PFSK-1 (cell line): ENCODE results near the gene LCN10.

ENCODE experiments used
- FOXP2 ChIP-seq: optimal IDR thresholded peaks from 2 replicates; pipeline ENCODE3; 2011; ENCODE audit warnings: borderline replicate concordance, control low read depth, inconsistent platforms; ENCODE audit not compliant: insufficient read depth; ENCODE audit errors: extremely low read length, extremely low read depth
- POLR2AphosphoS5 ChIP-seq: IDR thresholded peaks from 2 replicates; pipeline ENCODE4 v1.6.1; 2012; ENCODE audit warnings: low read depth, mild to moderate bottlenecking, control low read depth, low read length, moderate library complexity
- REST ChIP-seq, 2 experiments: IDR thresholded peaks; 2 replicates each; pipeline versions ENCODE4 v1.6.1 to v1.8.0; 2011 to 2012; ENCODE audit warnings: low read depth in 2 of 2, low read length in 2 of 2, control low read depth in 1 of 2, inconsistent platforms in 1 of 2, mild to moderate bottlenecking in 1 of 2, moderate library complexity in 1 of 2; ENCODE audit not compliant: insufficient read depth in 1 of 2
- SIN3A ChIP-seq: IDR thresholded peaks from 2 replicates; pipeline ENCODE4 v1.6.1; 2012; ENCODE audit warnings: mild to moderate bottlenecking, low read length, moderate library complexity, borderline replicate concordance; ENCODE audit not compliant: insufficient read depth
- TAF1 ChIP-seq: IDR thresholded peaks from 2 replicates; pipeline ENCODE4 v1.6.1; 2012; ENCODE audit warnings: low read length, control low read depth, borderline replicate concordance; ENCODE audit not compliant: insufficient read depth

Gene LCN10

GRCh38 chr9:136692185-136693134 is 50.3 kb downstream of the LCN10 start:
- no peak for TF ChIP-seq POLR2AphosphoS5
- TF ChIP-seq FOXP2, result no peak
- TF ChIP-seq REST (IDR thresholded peaks at IDR 0.05; ENCODE audit: insufficient read depth in 1 of 2, low read depth in 2 of 2, low read length in 2 of 2), result no peak
- TF ChIP-seq TAF1, result no peak
- TF ChIP-seq SIN3A, result no peak

DNA sequence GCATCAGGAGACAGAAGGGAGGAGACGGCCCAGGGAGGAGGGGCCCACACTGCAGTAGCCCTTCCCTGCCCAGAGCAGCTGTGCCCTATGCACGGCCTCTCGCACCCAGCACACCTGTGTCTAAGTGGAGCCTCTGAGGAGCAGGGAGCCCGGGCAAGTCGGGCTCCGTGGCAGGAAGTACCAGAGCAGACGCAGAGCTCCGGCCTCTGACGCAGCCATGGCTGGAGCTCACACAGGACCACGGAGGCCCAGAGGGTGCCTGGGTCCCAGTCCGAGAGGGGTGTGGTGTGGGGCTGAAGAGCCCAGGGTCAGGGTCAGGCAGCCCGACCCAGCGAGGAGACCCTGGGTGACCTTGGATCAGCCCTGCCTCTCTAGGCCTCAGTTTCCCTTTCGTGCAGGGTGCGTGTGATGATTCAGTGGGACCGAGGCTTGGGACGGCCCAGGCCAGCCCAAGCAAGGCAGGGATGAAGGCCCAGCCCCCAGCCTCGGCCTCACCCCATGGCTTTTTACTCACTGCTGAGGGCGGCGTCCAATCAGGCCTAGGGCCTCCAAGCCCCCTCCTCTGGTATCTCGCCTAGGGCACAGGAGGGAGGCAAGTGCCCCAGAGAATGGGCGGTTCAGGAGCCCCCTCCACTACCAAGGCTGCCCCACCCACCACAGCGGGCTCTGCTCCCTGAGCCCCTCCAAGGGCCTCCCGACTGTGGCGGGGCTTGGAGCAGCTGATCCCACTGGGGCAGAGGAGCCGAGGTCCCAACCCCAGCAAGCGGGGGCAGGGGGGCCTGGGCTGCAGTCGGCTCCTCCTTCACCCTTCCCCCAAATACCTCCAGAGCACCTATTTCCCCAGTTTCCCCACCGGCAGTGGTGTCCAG is 51.2 kb downstream of the LCN10 start:
- TF ChIP-seq REST (IDR thresholded peaks at IDR 0.05; ENCODE audit: insufficient read depth in 1 of 2, low read depth in 2 of 2, low read length in 2 of 2) (no peak), FOXP2 (no peak)

DNA sequence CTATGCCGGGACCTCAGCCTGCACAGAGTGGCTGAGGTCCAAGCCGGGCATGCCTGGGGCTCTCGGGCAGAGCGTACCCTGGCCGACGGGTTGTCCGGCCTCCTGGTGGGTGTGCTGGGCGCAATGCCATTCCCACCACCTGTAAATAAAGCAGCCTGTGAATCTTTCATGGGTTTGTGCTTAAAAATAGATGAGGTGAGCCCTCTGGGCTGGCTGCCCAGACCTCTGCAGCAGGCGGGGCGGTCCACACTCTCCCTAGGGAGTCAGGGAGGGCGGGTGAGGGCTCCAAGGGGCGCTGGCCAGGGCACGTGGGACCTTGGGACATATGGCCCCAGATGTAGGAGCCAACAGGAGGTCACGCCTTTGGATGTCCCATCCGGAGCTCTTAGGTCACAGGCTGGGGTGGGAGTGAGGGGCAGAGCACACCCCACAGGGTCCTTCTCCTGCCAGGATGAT is 51.9 kb downstream of the LCN10 start:
- TF ChIP-seq FOXP2 (no peak), TAF1 (no peak), SIN3A (no peak), POLR2AphosphoS5 (no peak), REST (IDR thresholded peaks at IDR 0.05; ENCODE audit: insufficient read depth in 1 of 2, low read depth in 2 of 2, low read length in 2 of 2) (no peak)

- no peak for TF ChIP-seq TAF1
- TF ChIP-seq POLR2AphosphoS5, result no peak
These were observed 52.5 kb downstream of the LCN10 start for GRCh38 chr9:136690104-136690805.

GRCh38 chr9:136689108-136689460 is 53.7 kb downstream of the LCN10 start:
- TF ChIP-seq POLR2AphosphoS5 (no peak), TAF1 (no peak), SIN3A (no peak), REST (IDR thresholded peaks at IDR 0.05; ENCODE audit: insufficient read depth in 1 of 2, low read depth in 2 of 2, low read length in 2 of 2) (no peak), FOXP2 (no peak)
